GM12878 (cell line): Measurements from ENCODE around the gene SIGLECL1.

Experiments
- CTCF ChIP-seq, 3 experiments: IDR thresholded peaks in 2 of 3; conservative IDR thresholded peaks in 1 of 3; 2 replicates each; pipeline ENCODE4 v1.5.1; 2011; ENCODE audit warnings: low read depth in 3 of 3, low read length in 3 of 3, mild to moderate bottlenecking in 3 of 3, control low read depth in 2 of 3, moderate library complexity in 2 of 3, inconsistent platforms in 1 of 3, mixed read lengths in 1 of 3; ENCODE audit not compliant: control insufficient read depth in 2 of 3, insufficient read depth in 1 of 3; ENCODE audit errors: extremely low read depth in 1 of 3
- EP300 ChIP-seq, 2 experiments: fragments of 150-350 bp in 1 of 2; IDR thresholded peaks; 2 replicates each; pipeline ENCODE4 v1.6.1; 2011 to 2012; ENCODE audit warnings: low read depth in 2 of 2, low read length in 2 of 2, borderline replicate concordance in 1 of 2, improper control_type of control experiment in 1 of 2, inconsistent platforms in 1 of 2; ENCODE audit not compliant: control insufficient read depth in 1 of 2
- TAF1 ChIP-seq: IDR thresholded peaks from 2 replicates; pipeline ENCODE4 v1.6.1; 2011; ENCODE audit warnings: mild to moderate bottlenecking, low read depth, low read length, borderline replicate concordance
- TCF12 ChIP-seq: IDR thresholded peaks from 2 replicates; pipeline ENCODE4 v1.6.1; 2011; ENCODE audit warnings: low read depth, mild to moderate bottlenecking, low read length
- USF2 ChIP-seq: IDR thresholded peaks from 2 replicates; pipeline ENCODE4 v1.6.1; 2011; ENCODE audit warnings: low read depth, low read length, improper control_type of control experiment, borderline replicate concordance
- ZSCAN29 ChIP-seq: fragments of 450-650 bp; IDR thresholded peaks from 2 replicates; pipeline ENCODE4 v1.6.1; 2017; ENCODE audit warnings: mild to moderate bottlenecking, moderate library complexity

- TF ChIP-seq ZSCAN29: no peak
- no peak for TF ChIP-seq CTCF (IDR thresholded peaks at IDR 0.05 in 2 of 3, conservative IDR thresholded peaks at IDR 0.05 in 1 of 3; ENCODE audit: control insufficient read depth in 2 of 3, extremely low read depth in 1 of 3, insufficient read depth in 1 of 3, low read depth in 3 of 3, low read length in 3 of 3)
- no peak for TF ChIP-seq EP300 (IDR thresholded peaks at IDR 0.05; ENCODE audit: borderline replicate concordance in 1 of 2, control insufficient read depth in 1 of 2, low read depth in 2 of 2, low read length in 2 of 2)
- TF ChIP-seq TAF1: no peak
- TF ChIP-seq USF2: no peak
- no peak for TF ChIP-seq TCF12
These were observed at the start of gene SIGLECL1 for GRCh38 chr19:51250786-51251467.
